Esophagus muscularis mucosa (tissue), 4 donors: Measurements from ENCODE around the gene PPFIBP1. TPM values are rescaled to one million over a fixed set of nuclear protein-coding genes. Genes with fewer than 3 reads are reported as not detected.

ENCODE experiments used
- DNase-seq: peaks from one replicate; pipeline ENCODE4 v3.0.0-alpha.2; 2017; ENCODE audit errors: extremely low spot score
- H3K27ac ChIP-seq, 4 donors: fragments of 200-600 bp; sonication (generic); replicated peaks in 1 of 4; 1 replicate in 3 of 4; 2 replicates in 1 of 4; pipeline ENCODE4 v1.5.1; 2016 to 2019; ENCODE audit warnings: mild to moderate bottlenecking in 1 of 4
- H3K27me3 ChIP-seq, 4 donors: fragments of 200-600 bp; sonication (generic); one replicate each; pipeline versions ENCODE4 v1.5.1 to v1.6.0; 2016 to 2019
- H3K36me3 ChIP-seq, 4 donors: fragments of 200-600 bp; sonication (generic); one replicate each; pipeline ENCODE4 v1.5.1; 2016 to 2019
- H3K4me1 ChIP-seq, 4 donors: fragments of 200-600 bp; sonication (generic); one replicate each; pipeline ENCODE4 v1.5.1; 2016 to 2019
- H3K4me3 ChIP-seq, 4 donors: fragments of 200-600 bp; sonication (generic); 1 replicate in 2 of 4; 2 replicates in 2 of 4; pipeline ENCODE4 v1.5.1; 2016 to 2019; ENCODE audit warnings: mild to moderate bottlenecking in 4 of 4, moderate library complexity in 1 of 4
- H3K9me3 ChIP-seq, 4 donors: fragments of 200-600 bp; sonication (generic); 1 replicate in 3 of 4; 2 replicates in 1 of 4; pipeline ENCODE4 v1.5.1; 2016 to 2019
- EP300 ChIP-seq: sonication (generic); formaldehyde crosslinking; IDR thresholded peaks from one replicate; pipeline ENCODE4 v1.6.1; 2017; ENCODE audit warnings: antibody characterized with exemption
- POLR2A ChIP-seq: fragments of 450-650 bp; IDR thresholded peaks from one replicate; pipeline ENCODE4 v1.6.1; 2017; ENCODE audit warnings: antibody characterized with exemption, moderate library complexity, mild to moderate bottlenecking, low read depth
- POLR2AphosphoS5 ChIP-seq, 2 donors: sonication (generic); formaldehyde crosslinking; IDR thresholded peaks; one replicate each; pipeline ENCODE4 v1.6.1; 2017; ENCODE audit warnings: antibody characterized with exemption in 2 of 2
- WGBS: methylation state at CpG from one replicate; pipeline ENCODE4 v1.1.5; 2018; 5-methylcytosine and 5-hydroxymethylcytosine counted together
- intact Hi-C: fragments of 100-400 bp; cut with DNase I; formaldehyde crosslinking; loops from one replicate; pipeline ENCODE4 v1.15.1; 2023
- total RNA-seq, 4 donors: library from RNA; depleted of rRNA; stranded (reverse); fragments of >200 nt; gene quantifications; one replicate each; pipeline versions ENCODE4 v1.1.0 to v1.2.1, GENCODE V29; 2016
- TF ChIP-seq, protein P1 (sequence below), 3 experiments: fragments of 200-600 bp in 2 of 3; fragments of 450-650 bp in 1 of 3; sonication (generic) in 2 of 3; IDR thresholded peaks; one replicate each; pipeline ENCODE4 v1.5.1; 2017 to 2019; ENCODE audit warnings: antibody characterized with exemption in 3 of 3, mild to moderate bottlenecking in 2 of 3, moderate library complexity in 1 of 3

The PPFIBP1 gene
- total RNA-seq, 4 donors from 2014 or later: 53.2 to 79.0 (median 66.5) TPM

- no peaks in the 10 kb centered on the region for H3K36me3 ChIP-seq
- no peak for TF ChIP-seq EP300
- TF ChIP-seq POLR2AphosphoS5 (IDR thresholded peaks at IDR 0.05): no peak
- no peak for TF ChIP-seq POLR2A
- TF ChIP-seq, protein P1, sequence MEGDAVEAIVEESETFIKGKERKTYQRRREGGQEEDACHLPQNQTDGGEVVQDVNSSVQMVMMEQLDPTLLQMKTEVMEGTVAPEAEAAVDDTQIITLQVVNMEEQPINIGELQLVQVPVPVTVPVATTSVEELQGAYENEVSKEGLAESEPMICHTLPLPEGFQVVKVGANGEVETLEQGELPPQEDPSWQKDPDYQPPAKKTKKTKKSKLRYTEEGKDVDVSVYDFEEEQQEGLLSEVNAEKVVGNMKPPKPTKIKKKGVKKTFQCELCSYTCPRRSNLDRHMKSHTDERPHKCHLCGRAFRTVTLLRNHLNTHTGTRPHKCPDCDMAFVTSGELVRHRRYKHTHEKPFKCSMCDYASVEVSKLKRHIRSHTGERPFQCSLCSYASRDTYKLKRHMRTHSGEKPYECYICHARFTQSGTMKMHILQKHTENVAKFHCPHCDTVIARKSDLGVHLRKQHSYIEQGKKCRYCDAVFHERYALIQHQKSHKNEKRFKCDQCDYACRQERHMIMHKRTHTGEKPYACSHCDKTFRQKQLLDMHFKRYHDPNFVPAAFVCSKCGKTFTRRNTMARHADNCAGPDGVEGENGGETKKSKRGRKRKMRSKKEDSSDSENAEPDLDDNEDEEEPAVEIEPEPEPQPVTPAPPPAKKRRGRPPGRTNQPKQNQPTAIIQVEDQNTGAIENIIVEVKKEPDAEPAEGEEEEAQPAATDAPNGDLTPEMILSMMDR (IDR thresholded peaks at IDR 0.05): no peak
- H3K9me3 ChIP-seq: no peaks in the 10 kb centered on the region
- intact Hi-C loops: loop anchor here (10.0 kb wide), 1 partner anchor 132 kb away; no protein-coding TSS in a partner anchor
- WGBS: 71% methylated on average over 2 of the region's 2 CpGs
- no peak for DNase-seq
- H3K4me1 ChIP-seq: peaks cover 13 to 24% (median 24%) of the 10 kb centered on the region in 4 donors
- no peaks in the 10 kb centered on the region for H3K27me3 ChIP-seq
- H3K4me3 ChIP-seq: no peak overlapping the region
- no peak overlapping the region for H3K27ac ChIP-seq
Measured at GRCh38 chr12:27566626-27567025, 42.6 kb downstream of the PPFIBP1 start.

GRCh38 chr12:27571463-27571862, 47.5 kb downstream of the PPFIBP1 start:
- no peak overlapping the region for H3K4me3 ChIP-seq
- intact Hi-C loops: no loop called here
- TF ChIP-seq POLR2AphosphoS5 (IDR thresholded peaks at IDR 0.05) (no peak), POLR2A (no peak), EP300 (no peak)
- TF ChIP-seq, protein P1 (IDR thresholded peaks at IDR 0.05): no peak
- peaks cover 38 to 46% (median 43%) of the 10 kb centered on the region in 4 donors for H3K4me1 ChIP-seq
- H3K27me3 ChIP-seq: no peaks in the 10 kb centered on the region
- no peak overlapping the region for H3K27ac ChIP-seq
- H3K36me3 ChIP-seq: no peaks in the 10 kb centered on the region
- DNase-seq: no peak
- WGBS: 31% methylated on average over 1 of the region's 1 CpG
- H3K9me3 ChIP-seq: no peaks in the 10 kb centered on the region

GRCh38 chr12:27572486-27573255, 48.7 kb downstream of the PPFIBP1 start:
- Histone ChIP-seq H3K36me3 (no peaks in the 10 kb centered on the region), H3K27ac (no peak overlapping the region), H3K27me3 (no peaks in the 10 kb centered on the region), H3K9me3 (no peaks in the 10 kb centered on the region), H3K4me3 (no peak overlapping the region), H3K4me1 (peaks cover 42 to 54% (median 48%) of the 10 kb centered on the region in 4 donors)
- TF ChIP-seq POLR2A (no peak), POLR2AphosphoS5 (IDR thresholded peaks at IDR 0.05) (no peak), EP300 (no peak)
- TF ChIP-seq, protein P1 (IDR thresholded peaks at IDR 0.05): no peak
- intact Hi-C loops: no loop called here
- 81% methylated on average over 2 of the region's 2 CpGs for WGBS
- DNase-seq: no peak

GRCh38 chr12:27573972-27574371, 50.0 kb downstream of the PPFIBP1 start:
- Histone ChIP-seq H3K27me3 (no peaks in the 10 kb centered on the region), H3K27ac (no peak overlapping the region), H3K36me3 (peaks cover 0 to 6% (median 3%) of the 10 kb centered on the region in 4 donors), H3K4me3 (no peak overlapping the region), H3K4me1 (peaks cover 42 to 54% (median 51%) of the 10 kb centered on the region in 4 donors), H3K9me3 (no peaks in the 10 kb centered on the region)
- WGBS: 65% methylated on average over 3 of the region's 3 CpGs
- no peak for DNase-seq
- intact Hi-C loops: no loop called here
- TF ChIP-seq POLR2AphosphoS5 (IDR thresholded peaks at IDR 0.05): no peak
- TF ChIP-seq, protein P1 (IDR thresholded peaks at IDR 0.05): no peak
